ENCODE measurements around the gene RITA1. TPM values are rescaled to one million over a fixed set of nuclear protein-coding genes. Genes with fewer than 3 reads are reported as not detected.
"Not testable (repeated sequence)": the region's sequence is repeated elsewhere in the genome, so short reads cannot be mapped to it uniquely, and the experiment has no call there.

RITA1 gene
- total and polyA plus RNA-seq, 2 donors from 2014 or later = 14.6 to 31.6 TPM

DNA sequence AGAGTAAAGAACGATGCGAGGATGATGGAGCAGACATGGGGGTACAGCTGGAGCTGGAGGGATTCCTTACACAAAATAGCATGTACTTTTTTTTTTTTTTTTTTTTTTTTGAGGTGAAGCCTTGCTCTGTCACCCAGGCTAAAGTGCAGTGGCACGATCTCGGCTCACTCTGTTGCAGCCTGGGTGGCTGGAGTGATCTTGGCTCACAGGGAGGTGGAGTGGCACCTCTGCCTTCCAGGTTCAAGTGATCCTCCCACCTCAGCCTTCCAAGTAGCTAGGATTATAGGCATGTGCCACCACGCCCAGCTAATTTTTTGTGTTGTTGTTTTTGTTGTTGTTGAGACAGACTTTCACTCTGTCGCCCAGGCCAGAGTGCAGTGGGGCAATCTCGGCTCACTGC lies 44.8 kb upstream of the RITA1 start:
- H3K9ac ChIP-seq (ENCODE audit: low read length in 3 of 3) = no peak overlapping the region
- FAIRE-seq (no peak), DNase-seq (peak in 1 of 5 donors; percentile 29)
- TF ChIP-seq, protein P1, sequence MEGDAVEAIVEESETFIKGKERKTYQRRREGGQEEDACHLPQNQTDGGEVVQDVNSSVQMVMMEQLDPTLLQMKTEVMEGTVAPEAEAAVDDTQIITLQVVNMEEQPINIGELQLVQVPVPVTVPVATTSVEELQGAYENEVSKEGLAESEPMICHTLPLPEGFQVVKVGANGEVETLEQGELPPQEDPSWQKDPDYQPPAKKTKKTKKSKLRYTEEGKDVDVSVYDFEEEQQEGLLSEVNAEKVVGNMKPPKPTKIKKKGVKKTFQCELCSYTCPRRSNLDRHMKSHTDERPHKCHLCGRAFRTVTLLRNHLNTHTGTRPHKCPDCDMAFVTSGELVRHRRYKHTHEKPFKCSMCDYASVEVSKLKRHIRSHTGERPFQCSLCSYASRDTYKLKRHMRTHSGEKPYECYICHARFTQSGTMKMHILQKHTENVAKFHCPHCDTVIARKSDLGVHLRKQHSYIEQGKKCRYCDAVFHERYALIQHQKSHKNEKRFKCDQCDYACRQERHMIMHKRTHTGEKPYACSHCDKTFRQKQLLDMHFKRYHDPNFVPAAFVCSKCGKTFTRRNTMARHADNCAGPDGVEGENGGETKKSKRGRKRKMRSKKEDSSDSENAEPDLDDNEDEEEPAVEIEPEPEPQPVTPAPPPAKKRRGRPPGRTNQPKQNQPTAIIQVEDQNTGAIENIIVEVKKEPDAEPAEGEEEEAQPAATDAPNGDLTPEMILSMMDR (IDR thresholded peaks at IDR 0.05; ENCODE audit: borderline replicate concordance, extremely low read depth, insufficient read depth) = no peak
- intact Hi-C loops (cut with DNase I) = no loop called here
- H3K4me3 ChIP-seq (ENCODE audit: low read length in 3 of 3) = no peak overlapping the region
- peaks cover 0 to 10% (median 6%) of the 10 kb centered on the region in 3 donors for H3K4me1 ChIP-seq (ENCODE audit: control insufficient read depth in 2 of 3, insufficient read depth in 2 of 3, low read depth in 1 of 3, low read length in 3 of 3)
- H3K9me3 ChIP-seq (ENCODE audit: control insufficient read depth in 2 of 3, insufficient read depth in 1 of 3, low read length in 3 of 3) = no peaks in the 10 kb centered on the region
- H3K27ac ChIP-seq (ENCODE audit: low read depth in 2 of 2, low read length in 2 of 2) = no peak overlapping the region
- H3K36me3 ChIP-seq (ENCODE audit: control insufficient read depth in 2 of 3, insufficient read depth in 3 of 3, low read length in 3 of 3) = no peaks in the 10 kb centered on the region
- H3K27me3 ChIP-seq (ENCODE audit: control insufficient read depth, insufficient read depth, low read length) = no peaks in the 10 kb centered on the region

DNA sequence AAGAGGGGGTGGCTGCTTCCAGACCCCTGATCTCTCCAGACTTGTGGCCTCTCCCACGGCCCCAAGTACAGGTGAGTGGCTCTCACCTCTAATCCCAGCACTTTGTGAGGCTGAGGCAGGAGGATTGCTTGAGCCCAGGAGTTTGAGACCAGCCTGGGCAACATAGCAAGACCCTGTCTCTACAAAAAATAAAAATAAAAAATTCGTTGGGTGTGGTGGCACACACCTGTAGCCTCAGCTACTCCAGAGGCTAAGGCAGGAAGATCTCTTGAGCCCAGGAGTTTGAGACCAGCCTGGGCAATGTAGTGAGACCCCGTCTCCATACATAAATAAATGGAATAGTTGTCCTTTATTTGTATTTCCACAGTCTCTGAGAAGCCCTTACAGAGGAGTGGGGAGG lies 43.8 kb upstream of the RITA1 start:
- DNase-seq = peak in 1 of 5 donors; percentile 48
- Histone ChIP-seq H3K27ac (ENCODE audit: low read depth in 2 of 2, low read length in 2 of 2) (peak overlapping the region in 1 of 2 donors; percentile 64), H3K4me1 (ENCODE audit: control insufficient read depth in 2 of 3, insufficient read depth in 2 of 3, low read depth in 1 of 3, low read length in 3 of 3) (peaks cover 0 to 10% (median 5%) of the 10 kb centered on the region in 3 donors)
- H3K9me3 ChIP-seq (ENCODE audit: control insufficient read depth in 2 of 3, insufficient read depth in 1 of 3, low read length in 3 of 3); H3K36me3 ChIP-seq (ENCODE audit: control insufficient read depth in 2 of 3, insufficient read depth in 3 of 3, low read length in 3 of 3); H3K27me3 ChIP-seq (ENCODE audit: control insufficient read depth, insufficient read depth, low read length); intact Hi-C loops (cut with DNase I); H3K9ac ChIP-seq (ENCODE audit: low read length in 3 of 3); H3K4me3 ChIP-seq (ENCODE audit: low read length in 3 of 3); FAIRE-seq: not testable (repeated sequence)

DNA sequence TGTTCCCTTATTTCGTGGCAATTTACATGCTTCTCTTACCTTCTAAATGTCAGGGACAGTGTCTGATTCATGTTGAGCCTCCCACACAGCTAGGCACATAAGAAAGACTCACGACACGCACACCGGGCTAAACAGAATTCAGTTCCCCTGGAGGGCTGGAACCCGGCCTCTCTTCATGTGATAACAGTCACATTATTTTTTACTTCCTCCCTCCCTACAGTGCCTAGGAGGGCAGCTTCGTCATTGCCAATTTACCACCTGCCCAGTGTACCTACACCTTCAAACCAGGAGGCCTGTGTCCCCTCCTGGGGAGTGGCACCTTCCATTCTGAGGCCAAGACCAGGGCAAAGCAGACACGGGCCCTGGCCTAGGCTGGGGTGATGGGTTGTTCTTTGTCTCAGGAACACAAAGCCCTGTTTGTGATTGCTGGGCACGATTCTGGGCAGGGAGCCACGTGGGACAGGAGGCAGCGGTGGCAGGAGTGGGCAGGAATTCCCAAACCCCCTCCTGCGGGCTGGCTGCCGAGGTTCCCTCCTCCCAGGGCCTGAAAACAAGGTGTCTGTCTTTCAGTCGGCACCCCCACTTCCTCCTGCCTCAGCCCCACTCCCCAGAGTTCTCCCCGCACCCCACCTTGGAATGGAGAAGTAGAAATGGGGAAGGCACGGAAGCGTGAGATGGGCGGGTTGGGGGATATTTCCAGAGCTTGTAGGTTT lies 43.2 kb upstream of the RITA1 start:
- no peaks in the 10 kb centered on the region for H3K36me3 ChIP-seq (ENCODE audit: control insufficient read depth in 2 of 3, insufficient read depth in 3 of 3, low read length in 3 of 3)
- TF ChIP-seq, protein P1 (IDR thresholded peaks at IDR 0.05; ENCODE audit: borderline replicate concordance, extremely low read depth, insufficient read depth) = no peak
- H3K9me3 ChIP-seq (ENCODE audit: control insufficient read depth in 2 of 3, insufficient read depth in 1 of 3, low read length in 3 of 3) = peaks cover 0 to 4% (median 0%) of the 10 kb centered on the region in 3 donors
- FAIRE-seq = no peak
- no peak overlapping the region for H3K4me3 ChIP-seq (ENCODE audit: low read length in 3 of 3)
- DNase-seq = peak in 1 of 5 donors; percentile 92
- H3K27ac ChIP-seq (ENCODE audit: low read depth in 2 of 2, low read length in 2 of 2) = peak overlapping the region; percentile 20 to 64
- peaks cover 0 to 10% (median 5%) of the 10 kb centered on the region in 3 donors for H3K4me1 ChIP-seq (ENCODE audit: control insufficient read depth in 2 of 3, insufficient read depth in 2 of 3, low read depth in 1 of 3, low read length in 3 of 3)
- intact Hi-C loops (cut with DNase I) = no loop called here
- no peak overlapping the region for H3K9ac ChIP-seq (ENCODE audit: low read length in 3 of 3)
- H3K27me3 ChIP-seq (ENCODE audit: control insufficient read depth, insufficient read depth, low read length) = no peaks in the 10 kb centered on the region

- H3K36me3 ChIP-seq (ENCODE audit: control insufficient read depth in 2 of 3, insufficient read depth in 3 of 3, low read length in 3 of 3) = no peaks in the 10 kb centered on the region
- H3K4me3 ChIP-seq (ENCODE audit: low read length in 3 of 3) = no peak overlapping the region
- peaks cover 0 to 4% (median 0%) of the 10 kb centered on the region in 3 donors for H3K9me3 ChIP-seq (ENCODE audit: control insufficient read depth in 2 of 3, insufficient read depth in 1 of 3, low read length in 3 of 3)
- no peaks in the 10 kb centered on the region for H3K27me3 ChIP-seq (ENCODE audit: control insufficient read depth, insufficient read depth, low read length)
- no peak for DNase-seq
- H3K27ac ChIP-seq (ENCODE audit: low read depth in 2 of 2, low read length in 2 of 2) = peak overlapping the region in 1 of 2 donors; percentile 41
- peaks cover 0 to 8% (median 5%) of the 10 kb centered on the region in 3 donors for H3K4me1 ChIP-seq (ENCODE audit: control insufficient read depth in 2 of 3, insufficient read depth in 2 of 3, low read depth in 1 of 3, low read length in 3 of 3)
- FAIRE-seq = no peak
- no peak overlapping the region for H3K9ac ChIP-seq (ENCODE audit: low read length in 3 of 3)
- intact Hi-C loops (cut with DNase I) = no loop called here
- TF ChIP-seq, protein P1 (IDR thresholded peaks at IDR 0.05; ENCODE audit: borderline replicate concordance, extremely low read depth, insufficient read depth) = no peak
These were observed 42.6 kb upstream of the RITA1 start for GRCh38 chr12:113142886-113143332.

Data from kidney (tissue), 14 donors.